NB4 (cell line): ENCODE measurements around the gene TRPV6.

ENCODE experiments used
- POLR2A ChIP-seq: IDR thresholded peaks from 2 replicates; pipeline ENCODE4 v1.6.1; 2011; ENCODE audit warnings: mild to moderate bottlenecking; ENCODE audit not compliant: insufficient read length; ENCODE audit errors: extremely low read depth
- TF ChIP-seq, protein P1 (sequence below): IDR thresholded peaks from 2 replicates; pipeline ENCODE4 v1.6.1; 2011; ENCODE audit warnings: low read depth, low read length

DNA sequence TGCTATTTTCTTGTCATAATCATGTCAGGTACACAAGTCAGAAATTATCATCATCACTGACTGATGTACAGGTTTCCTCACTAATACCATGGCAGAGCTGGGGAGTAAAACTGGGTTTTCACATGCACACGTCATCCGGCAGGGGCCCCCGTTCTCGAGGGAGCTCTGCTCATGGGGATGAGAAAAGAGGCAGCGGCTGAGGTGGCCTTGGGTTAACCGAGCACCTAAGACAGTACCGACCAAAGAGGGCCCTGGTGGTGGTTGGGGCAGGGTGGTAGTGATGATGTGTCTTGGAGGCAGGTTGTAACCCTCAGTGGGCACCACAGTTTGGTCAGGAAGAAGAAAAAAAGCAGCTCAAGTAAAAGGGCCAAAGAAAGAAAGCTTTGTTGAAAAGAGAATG lies 12.1 kb upstream of the TRPV6 start:
- TF ChIP-seq, protein P1, sequence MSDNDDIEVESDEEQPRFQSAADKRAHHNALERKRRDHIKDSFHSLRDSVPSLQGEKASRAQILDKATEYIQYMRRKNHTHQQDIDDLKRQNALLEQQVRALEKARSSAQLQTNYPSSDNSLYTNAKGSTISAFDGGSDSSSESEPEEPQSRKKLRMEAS: no peak
- TF ChIP-seq POLR2A: no peak
